K562 (cell line): Measurements from ENCODE around the gene SCNN1A. TPM values are rescaled to one million over a fixed set of nuclear protein-coding genes. Genes with fewer than 3 reads are reported as not detected.

ENCODE experiments used
- CHCHD3 ChIP-seq: fragments of 250-450 bp; sonication (Bioruptor Pico); IDR thresholded peaks from 2 replicates; pipeline ENCODE4 v2.1.2; 2022; ENCODE audit warnings: mild to moderate bottlenecking
- ESRRB ChIP-seq: fragments of 250-450 bp; sonication (Bioruptor Pico); IDR thresholded peaks from 2 replicates; pipeline ENCODE4 v1.5.0; 2020; ENCODE audit warnings: mild to moderate bottlenecking, moderate library complexity, borderline replicate concordance
- GATAD2B ChIP-seq: fragments of 450-650 bp; IDR thresholded peaks from 2 replicates; pipeline ENCODE4 v1.6.1; 2017; ENCODE audit warnings: mild to moderate bottlenecking, borderline replicate concordance
- KLF16 ChIP-seq: IDR thresholded peaks from 2 replicates; pipeline ENCODE4 v1.6.1; 2016; ENCODE audit warnings: antibody characterized with exemption
- LCOR ChIP-seq: sonication (generic); formaldehyde crosslinking; IDR thresholded peaks from 2 replicates; pipeline ENCODE4 v1.8.0; 2022; ENCODE audit warnings: mild to moderate bottlenecking, missing genetic modification reagents
- SRF ChIP-seq, 2 experiments: fragments of 250-450, 450-650 bp in 1 of 2; sonication (Bioruptor Pico) in 1 of 2; sonication (generic) in 1 of 2; formaldehyde crosslinking; IDR thresholded peaks; 2 replicates each; pipeline versions ENCODE4 v1.5.0 to v1.5.1; 2020 to 2022; ENCODE audit warnings: mild to moderate bottlenecking in 1 of 2, missing genetic modification reagents in 1 of 2
- TFE3 ChIP-seq: fragments of 450-650 bp; formaldehyde crosslinking; IDR thresholded peaks from 2 replicates; pipeline ENCODE4 v1.4.0; 2020; ENCODE audit warnings: mild to moderate bottlenecking, mixed read lengths
- ZNF445 ChIP-seq: fragments of 250-450 bp; sonication (Bioruptor Pico); IDR thresholded peaks from 2 replicates; pipeline ENCODE4 v1.4.0; 2020; ENCODE audit warnings: low read depth, mild to moderate bottlenecking, moderate library complexity
- polyA plus RNA-seq, 8 experiments: library from polyadenylated mRNA; depleted of rRNA in 4 of 8; stranded (reverse) in 5 of 8; unstranded in 3 of 8; fragments of >200 nt; fragmentation: Nextera tagmentation in 2 of 8; fragmentation: Illumina TruSeq in 1 of 8; extraction: Ambion mirVana in 2 of 8; extraction: Trizol in 1 of 8; gene quantifications; 2 replicates each; pipeline versions ENCODE4 v1.2.1 to v1.2.3, GENCODE V29; 2011 to 2014; ENCODE audit warnings: inconsistent platforms in 1 of 8, missing spikeins in 1 of 8
- total RNA-seq, 7 experiments: library from RNA; depleted of rRNA in 6 of 7; stranded (reverse); fragments of >200 nt in 6 of 7; fragmentation: Illumina TruSeq in 2 of 7; extraction: Trizol in 2 of 7; gene quantifications; 2 replicates each; pipeline versions ENCODE4 v1.2.1 to v1.2.3, GENCODE V29; 2011 to 2021; ENCODE audit warnings: low replicate concordance in 1 of 7
- TF ChIP-seq, protein P1 (sequence below): IDR thresholded peaks from 2 replicates; pipeline ENCODE4 v1.6.1; 2011; ENCODE audit warnings: borderline replicate concordance, low read depth, mild to moderate bottlenecking, moderate library complexity, low read length; ENCODE audit not compliant: insufficient read depth, poor library complexity, severe bottlenecking
- TF ChIP-seq, protein P2 (sequence below): fragments of 450-650 bp; IDR thresholded peaks from 2 replicates; pipeline ENCODE4 v1.6.1; 2016; ENCODE audit warnings: mild to moderate bottlenecking, moderate library complexity
- TF ChIP-seq, protein P3 (sequence below): sonication (generic); formaldehyde crosslinking; IDR thresholded peaks from 2 replicates; pipeline ENCODE4 v1.8.1; 2023; ENCODE audit warnings: mild to moderate bottlenecking, missing genetic modification reagents, moderate library complexity

SCNN1A gene
- total and polyA plus RNA-seq, 9 of the 15 experiments (the other 6 are each of a cell fraction or from before 2014, with no cell fraction given): 0.15 to 0.49 (median 0.32) TPM; not detected in 5

DNA sequence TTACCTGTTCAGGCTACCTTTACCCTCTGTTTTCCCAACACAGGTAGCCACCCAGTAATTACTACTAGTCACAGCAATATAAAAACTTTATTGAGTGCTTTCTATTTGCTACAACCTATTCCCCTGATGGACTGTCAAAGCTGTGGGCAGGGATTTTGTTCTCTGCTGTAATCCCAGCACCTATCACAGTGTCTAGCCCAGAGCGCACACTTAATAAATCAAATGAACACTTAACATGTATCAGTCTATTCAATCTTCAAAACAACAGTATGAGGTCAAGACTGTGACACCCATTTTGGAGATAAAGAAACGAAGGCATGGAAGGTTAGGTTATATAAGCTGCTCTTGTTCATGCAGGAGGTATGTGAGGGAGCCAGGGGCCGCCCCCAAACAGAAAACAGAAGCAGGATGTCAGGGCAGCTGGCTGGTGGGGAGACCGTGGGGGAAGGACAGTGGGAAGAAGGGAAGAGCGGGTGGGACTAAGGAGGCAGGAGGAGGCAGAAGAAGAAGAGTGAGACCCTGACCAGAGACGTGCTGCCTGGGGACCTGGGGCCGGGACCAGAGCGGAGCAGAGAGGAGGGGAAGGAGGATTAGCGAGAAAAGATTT, 35.2 kb downstream of the SCNN1A start (continued):
- TF ChIP-seq, protein P1, sequence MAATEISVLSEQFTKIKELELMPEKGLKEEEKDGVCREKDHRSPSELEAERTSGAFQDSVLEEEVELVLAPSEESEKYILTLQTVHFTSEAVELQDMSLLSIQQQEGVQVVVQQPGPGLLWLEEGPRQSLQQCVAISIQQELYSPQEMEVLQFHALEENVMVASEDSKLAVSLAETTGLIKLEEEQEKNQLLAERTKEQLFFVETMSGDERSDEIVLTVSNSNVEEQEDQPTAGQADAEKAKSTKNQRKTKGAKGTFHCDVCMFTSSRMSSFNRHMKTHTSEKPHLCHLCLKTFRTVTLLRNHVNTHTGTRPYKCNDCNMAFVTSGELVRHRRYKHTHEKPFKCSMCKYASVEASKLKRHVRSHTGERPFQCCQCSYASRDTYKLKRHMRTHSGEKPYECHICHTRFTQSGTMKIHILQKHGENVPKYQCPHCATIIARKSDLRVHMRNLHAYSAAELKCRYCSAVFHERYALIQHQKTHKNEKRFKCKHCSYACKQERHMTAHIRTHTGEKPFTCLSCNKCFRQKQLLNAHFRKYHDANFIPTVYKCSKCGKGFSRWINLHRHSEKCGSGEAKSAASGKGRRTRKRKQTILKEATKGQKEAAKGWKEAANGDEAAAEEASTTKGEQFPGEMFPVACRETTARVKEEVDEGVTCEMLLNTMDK: no peak
- TF ChIP-seq ESRRB (no peak), TFE3 (CRISPR knock-in tag) (no peak), LCOR (CRISPR knock-in tag) (no peak), SRF (CRISPR knock-in tag; IDR thresholded peaks at IDR 0.05) (no peak), KLF16 (no peak), CHCHD3 (CRISPR knock-in tag) (no peak), ZNF445 (CRISPR knock-in tag) (no peak), GATAD2B (no peak)
- TF ChIP-seq, protein P2, sequence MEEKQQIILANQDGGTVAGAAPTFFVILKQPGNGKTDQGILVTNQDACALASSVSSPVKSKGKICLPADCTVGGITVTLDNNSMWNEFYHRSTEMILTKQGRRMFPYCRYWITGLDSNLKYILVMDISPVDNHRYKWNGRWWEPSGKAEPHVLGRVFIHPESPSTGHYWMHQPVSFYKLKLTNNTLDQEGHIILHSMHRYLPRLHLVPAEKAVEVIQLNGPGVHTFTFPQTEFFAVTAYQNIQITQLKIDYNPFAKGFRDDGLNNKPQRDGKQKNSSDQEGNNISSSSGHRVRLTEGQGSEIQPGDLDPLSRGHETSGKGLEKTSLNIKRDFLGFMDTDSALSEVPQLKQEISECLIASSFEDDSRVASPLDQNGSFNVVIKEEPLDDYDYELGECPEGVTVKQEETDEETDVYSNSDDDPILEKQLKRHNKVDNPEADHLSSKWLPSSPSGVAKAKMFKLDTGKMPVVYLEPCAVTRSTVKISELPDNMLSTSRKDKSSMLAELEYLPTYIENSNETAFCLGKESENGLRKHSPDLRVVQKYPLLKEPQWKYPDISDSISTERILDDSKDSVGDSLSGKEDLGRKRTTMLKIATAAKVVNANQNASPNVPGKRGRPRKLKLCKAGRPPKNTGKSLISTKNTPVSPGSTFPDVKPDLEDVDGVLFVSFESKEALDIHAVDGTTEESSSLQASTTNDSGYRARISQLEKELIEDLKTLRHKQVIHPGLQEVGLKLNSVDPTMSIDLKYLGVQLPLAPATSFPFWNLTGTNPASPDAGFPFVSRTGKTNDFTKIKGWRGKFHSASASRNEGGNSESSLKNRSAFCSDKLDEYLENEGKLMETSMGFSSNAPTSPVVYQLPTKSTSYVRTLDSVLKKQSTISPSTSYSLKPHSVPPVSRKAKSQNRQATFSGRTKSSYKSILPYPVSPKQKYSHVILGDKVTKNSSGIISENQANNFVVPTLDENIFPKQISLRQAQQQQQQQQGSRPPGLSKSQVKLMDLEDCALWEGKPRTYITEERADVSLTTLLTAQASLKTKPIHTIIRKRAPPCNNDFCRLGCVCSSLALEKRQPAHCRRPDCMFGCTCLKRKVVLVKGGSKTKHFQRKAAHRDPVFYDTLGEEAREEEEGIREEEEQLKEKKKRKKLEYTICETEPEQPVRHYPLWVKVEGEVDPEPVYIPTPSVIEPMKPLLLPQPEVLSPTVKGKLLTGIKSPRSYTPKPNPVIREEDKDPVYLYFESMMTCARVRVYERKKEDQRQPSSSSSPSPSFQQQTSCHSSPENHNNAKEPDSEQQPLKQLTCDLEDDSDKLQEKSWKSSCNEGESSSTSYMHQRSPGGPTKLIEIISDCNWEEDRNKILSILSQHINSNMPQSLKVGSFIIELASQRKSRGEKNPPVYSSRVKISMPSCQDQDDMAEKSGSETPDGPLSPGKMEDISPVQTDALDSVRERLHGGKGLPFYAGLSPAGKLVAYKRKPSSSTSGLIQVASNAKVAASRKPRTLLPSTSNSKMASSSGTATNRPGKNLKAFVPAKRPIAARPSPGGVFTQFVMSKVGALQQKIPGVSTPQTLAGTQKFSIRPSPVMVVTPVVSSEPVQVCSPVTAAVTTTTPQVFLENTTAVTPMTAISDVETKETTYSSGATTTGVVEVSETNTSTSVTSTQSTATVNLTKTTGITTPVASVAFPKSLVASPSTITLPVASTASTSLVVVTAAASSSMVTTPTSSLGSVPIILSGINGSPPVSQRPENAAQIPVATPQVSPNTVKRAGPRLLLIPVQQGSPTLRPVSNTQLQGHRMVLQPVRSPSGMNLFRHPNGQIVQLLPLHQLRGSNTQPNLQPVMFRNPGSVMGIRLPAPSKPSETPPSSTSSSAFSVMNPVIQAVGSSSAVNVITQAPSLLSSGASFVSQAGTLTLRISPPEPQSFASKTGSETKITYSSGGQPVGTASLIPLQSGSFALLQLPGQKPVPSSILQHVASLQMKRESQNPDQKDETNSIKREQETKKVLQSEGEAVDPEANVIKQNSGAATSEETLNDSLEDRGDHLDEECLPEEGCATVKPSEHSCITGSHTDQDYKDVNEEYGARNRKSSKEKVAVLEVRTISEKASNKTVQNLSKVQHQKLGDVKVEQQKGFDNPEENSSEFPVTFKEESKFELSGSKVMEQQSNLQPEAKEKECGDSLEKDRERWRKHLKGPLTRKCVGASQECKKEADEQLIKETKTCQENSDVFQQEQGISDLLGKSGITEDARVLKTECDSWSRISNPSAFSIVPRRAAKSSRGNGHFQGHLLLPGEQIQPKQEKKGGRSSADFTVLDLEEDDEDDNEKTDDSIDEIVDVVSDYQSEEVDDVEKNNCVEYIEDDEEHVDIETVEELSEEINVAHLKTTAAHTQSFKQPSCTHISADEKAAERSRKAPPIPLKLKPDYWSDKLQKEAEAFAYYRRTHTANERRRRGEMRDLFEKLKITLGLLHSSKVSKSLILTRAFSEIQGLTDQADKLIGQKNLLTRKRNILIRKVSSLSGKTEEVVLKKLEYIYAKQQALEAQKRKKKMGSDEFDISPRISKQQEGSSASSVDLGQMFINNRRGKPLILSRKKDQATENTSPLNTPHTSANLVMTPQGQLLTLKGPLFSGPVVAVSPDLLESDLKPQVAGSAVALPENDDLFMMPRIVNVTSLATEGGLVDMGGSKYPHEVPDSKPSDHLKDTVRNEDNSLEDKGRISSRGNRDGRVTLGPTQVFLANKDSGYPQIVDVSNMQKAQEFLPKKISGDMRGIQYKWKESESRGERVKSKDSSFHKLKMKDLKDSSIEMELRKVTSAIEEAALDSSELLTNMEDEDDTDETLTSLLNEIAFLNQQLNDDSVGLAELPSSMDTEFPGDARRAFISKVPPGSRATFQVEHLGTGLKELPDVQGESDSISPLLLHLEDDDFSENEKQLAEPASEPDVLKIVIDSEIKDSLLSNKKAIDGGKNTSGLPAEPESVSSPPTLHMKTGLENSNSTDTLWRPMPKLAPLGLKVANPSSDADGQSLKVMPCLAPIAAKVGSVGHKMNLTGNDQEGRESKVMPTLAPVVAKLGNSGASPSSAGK: no peak
- TF ChIP-seq, protein P3, sequence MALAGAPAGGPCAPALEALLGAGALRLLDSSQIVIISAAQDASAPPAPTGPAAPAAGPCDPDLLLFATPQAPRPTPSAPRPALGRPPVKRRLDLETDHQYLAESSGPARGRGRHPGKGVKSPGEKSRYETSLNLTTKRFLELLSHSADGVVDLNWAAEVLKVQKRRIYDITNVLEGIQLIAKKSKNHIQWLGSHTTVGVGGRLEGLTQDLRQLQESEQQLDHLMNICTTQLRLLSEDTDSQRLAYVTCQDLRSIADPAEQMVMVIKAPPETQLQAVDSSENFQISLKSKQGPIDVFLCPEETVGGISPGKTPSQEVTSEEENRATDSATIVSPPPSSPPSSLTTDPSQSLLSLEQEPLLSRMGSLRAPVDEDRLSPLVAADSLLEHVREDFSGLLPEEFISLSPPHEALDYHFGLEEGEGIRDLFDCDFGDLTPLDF (CRISPR knock-in tag): no peak
